Urinary bladder (tissue), 4 donors: ENCODE data around the gene PLXND1. TPM values are rescaled to one million over a fixed set of nuclear protein-coding genes. Genes with fewer than 3 reads are reported as not detected.
"Not testable (repeated sequence)": the region's sequence is repeated elsewhere in the genome, so short reads cannot be mapped to it uniquely, and the experiment has no call there.

Experiments
- DNase-seq: peaks from one replicate; pipeline ENCODE4 v3.0.0-alpha.2; 2015; ENCODE audit errors: extremely low spot score
- H3K27ac ChIP-seq: one replicate; pipeline ENCODE4 v1.5.1; 2013; ENCODE audit warnings: low read depth, mild to moderate bottlenecking, moderate library complexity
- H3K36me3 ChIP-seq: one replicate; pipeline ENCODE4 v1.6.1; 2013; ENCODE audit warnings: mild to moderate bottlenecking, moderate library complexity; ENCODE audit not compliant: insufficient read depth
- H3K4me1 ChIP-seq: one replicate; pipeline ENCODE4 v1.6.1; 2013; ENCODE audit warnings: mild to moderate bottlenecking, moderate library complexity; ENCODE audit not compliant: insufficient read depth
- H3K4me3 ChIP-seq: one replicate; pipeline ENCODE4 v1.5.1; 2013; ENCODE audit warnings: low read depth, low read length
- WGBS: extraction: QIAGEN DNeasy Blood & Tissue Kit; methylation state at CpG from one replicate; pipeline ENCODE4 v1.1.7; 2013; 5-methylcytosine and 5-hydroxymethylcytosine counted together
- polyA plus RNA-seq: library from polyadenylated mRNA; stranded (reverse); fragments of 200-250 nt; gene quantifications from one replicate; pipeline ENCODE4 v1.2.3, GENCODE V29; 2013
- total RNA-seq: library from RNA; depleted of rRNA; stranded (reverse); fragments of >200 nt; gene quantifications from one replicate; pipeline ENCODE4 v1.2.3, GENCODE V29; 2014
- donor health status: healthy with polysubstance abuse.
- donor health status: healthy.

The PLXND1 gene
- total and polyA plus RNA-seq, 2 donors, result 70.3 to 126 TPM

- DNase-seq, result no peak
- whole genome bisulfite sequencing, result 80% methylated on average over 8 of the region's 8 CpGs
These were observed 84.9 kb downstream of the PLXND1 start for GRCh38 chr3:129521611-129522010.

GRCh38 chr3:129520960-129521359 lies 85.5 kb downstream of the PLXND1 start:
- Histone ChIP-seq H3K27ac (no peak overlapping the region), H3K4me1 (no peaks in the 10 kb centered on the region), H3K4me3 (no peak overlapping the region), H3K36me3 (no peaks in the 10 kb centered on the region)
- WGBS, result 77% methylated on average over 4 of the region's 4 CpGs
- no peak for DNase-seq

More at GRCh38 chr3:129521611-129522010, 84.9 kb downstream of the PLXND1 start:
- Histone ChIP-seq H3K36me3 (no peaks in the 10 kb centered on the region), H3K27ac (no peak overlapping the region), H3K4me3 (no peak overlapping the region), H3K4me1 (no peaks in the 10 kb centered on the region)

- no peaks in the 10 kb centered on the region for H3K36me3 ChIP-seq
- no peak for DNase-seq
- WGBS, result 92% methylated on average over 15 of the region's 15 CpGs
These were observed 86.4 kb downstream of the PLXND1 start for GRCh38 chr3:129519896-129520715.

GRCh38 chr3:129519449-129519848 lies 87.0 kb downstream of the PLXND1 start:
- WGBS, result 96% methylated on average over 10 of the region's 10 CpGs
- no peaks in the 10 kb centered on the region for H3K36me3 ChIP-seq
- no peak overlapping the region for H3K27ac ChIP-seq
- no peak overlapping the region for H3K4me3 ChIP-seq
- no peak for DNase-seq
- H3K4me1 ChIP-seq, result no peaks in the 10 kb centered on the region

More at GRCh38 chr3:129519896-129520715, 86.4 kb downstream of the PLXND1 start:
- no peak overlapping the region for H3K27ac ChIP-seq
- H3K4me1 ChIP-seq, result no peaks in the 10 kb centered on the region
- H3K4me3 ChIP-seq, result no peak overlapping the region

DNA sequence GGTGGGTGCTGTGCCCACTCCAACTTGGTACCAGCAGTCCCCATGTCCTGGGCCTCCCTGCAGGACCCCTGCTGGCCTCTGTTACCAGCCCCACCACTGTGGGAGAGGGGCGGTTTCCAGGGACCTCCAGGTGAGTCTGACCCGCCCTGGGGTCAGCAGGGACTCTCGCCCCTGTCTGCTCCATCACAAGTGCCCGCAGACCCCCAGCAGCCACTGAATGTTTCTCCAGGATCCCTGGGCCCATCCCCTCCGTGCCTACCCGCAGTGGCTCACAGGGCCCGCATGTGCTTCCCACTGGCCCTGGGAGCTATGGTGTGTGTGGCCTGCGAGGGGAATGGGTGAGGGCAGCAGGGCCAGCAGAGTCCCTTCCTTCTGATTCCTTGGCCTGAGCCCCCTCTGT lies 87.9 kb downstream of the PLXND1 start:
- no peaks in the 10 kb centered on the region for H3K4me1 ChIP-seq
- H3K27ac ChIP-seq, result no peak overlapping the region
- no peak overlapping the region for H3K4me3 ChIP-seq
- WGBS, result 97% methylated on average over 8 of the region's 8 CpGs
- H3K36me3 ChIP-seq, result no peaks in the 10 kb centered on the region
- DNase-seq, result no peak

DNA sequence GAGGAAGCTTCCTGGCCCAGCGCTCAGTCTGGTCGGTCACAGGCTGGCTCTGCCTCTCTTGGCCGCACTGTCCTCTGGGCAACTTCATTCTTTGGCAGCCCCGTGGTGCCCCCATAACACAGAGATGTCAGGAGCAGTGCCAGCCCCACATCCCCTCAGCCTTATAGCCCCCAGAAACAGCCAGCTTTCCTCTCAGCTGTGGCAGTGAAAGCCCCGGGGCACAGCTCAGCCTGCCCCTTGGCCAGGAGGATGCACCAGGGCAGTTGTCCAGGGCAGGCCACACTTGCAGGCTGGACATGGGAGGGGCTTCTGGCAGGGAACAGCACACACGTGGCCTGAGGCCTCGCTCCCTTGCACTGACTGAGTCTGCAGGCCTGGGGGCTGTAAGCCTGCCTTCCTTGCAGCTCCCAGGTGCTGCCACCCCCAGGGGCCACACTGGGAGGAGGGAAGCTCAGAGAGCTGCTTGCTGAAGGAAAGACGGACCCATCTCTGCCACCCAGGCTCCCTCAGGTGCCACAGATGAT lies 88.4 kb downstream of the PLXND1 start:
- no peaks in the 10 kb centered on the region for H3K36me3 ChIP-seq

DNA sequence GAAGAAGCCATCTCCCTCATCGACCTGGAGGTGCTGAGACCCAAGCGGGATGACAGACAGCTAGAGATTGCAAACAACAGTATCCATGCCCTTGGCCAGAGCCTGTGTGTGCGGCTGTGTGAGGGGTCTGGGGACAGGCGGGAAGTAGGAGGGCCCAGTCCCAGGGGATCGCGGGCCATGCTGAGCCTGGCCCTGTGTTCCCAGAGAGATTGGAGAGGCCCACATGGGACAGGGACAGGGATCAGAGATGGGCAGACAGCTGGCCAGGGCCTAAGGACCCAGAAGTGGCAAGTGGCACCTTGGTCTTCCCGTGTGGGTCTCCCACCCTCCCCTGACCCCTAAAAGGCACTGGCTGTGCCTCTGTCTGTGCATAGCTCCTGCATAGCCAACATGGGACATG lies 89.0 kb downstream of the PLXND1 start:
- H3K4me1 ChIP-seq, result no peaks in the 10 kb centered on the region
- no peak overlapping the region for H3K4me3 ChIP-seq
- H3K36me3 ChIP-seq, result no peaks in the 10 kb centered on the region
- WGBS, result 89% methylated on average over 7 of the region's 7 CpGs
- no peak overlapping the region for H3K27ac ChIP-seq
- no peak for DNase-seq

More for the DNA sequence above, 88.4 kb downstream of the PLXND1 start:
- DNase-seq, result no peak
- no peak overlapping the region for H3K27ac ChIP-seq
- WGBS, result 82% methylated on average over 8 of the region's 8 CpGs
- H3K4me3 ChIP-seq, result no peak overlapping the region
- H3K4me1 ChIP-seq, result no peaks in the 10 kb centered on the region

GRCh38 chr3:129515821-129516432 lies 90.5 kb downstream of the PLXND1 start:
- 90% methylated on average over 7 of the region's 7 CpGs for WGBS
- H3K4me1 ChIP-seq, H3K36me3 ChIP-seq, H3K4me3 ChIP-seq, DNase-seq, H3K27ac ChIP-seq: not testable (repeated sequence)

GRCh38 chr3:129515108-129515820 lies 91.2 kb downstream of the PLXND1 start:
- not testable (repeated sequence) for H3K27ac ChIP-seq, H3K36me3 ChIP-seq, H3K4me1 ChIP-seq, H3K4me3 ChIP-seq, DNase-seq
- WGBS, result 88% methylated on average over 21 of the region's 25 CpGs

DNA sequence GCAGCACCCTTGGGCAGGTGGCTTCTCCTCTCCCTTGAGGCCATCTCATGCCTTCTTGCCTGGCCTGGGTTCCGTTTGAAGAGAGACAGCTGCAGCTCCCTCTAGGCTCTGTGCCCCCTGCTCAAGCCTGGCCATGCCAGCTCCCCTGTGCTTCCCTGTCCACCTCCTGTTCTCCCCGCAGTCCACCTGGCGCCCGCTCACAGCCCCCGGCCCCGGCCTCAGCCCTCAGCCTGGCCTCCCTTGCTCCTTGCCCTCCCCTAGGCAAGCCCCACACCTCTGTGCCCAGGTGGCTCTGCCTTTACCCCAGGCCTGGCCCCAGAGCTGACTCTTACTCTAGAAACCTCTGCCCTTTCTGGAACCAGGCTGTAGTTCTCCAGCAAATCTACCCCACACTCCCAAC lies 91.9 kb downstream of the PLXND1 start:
- H3K27ac ChIP-seq, result no peak overlapping the region
- DNase-seq, result no peak
- no peaks in the 10 kb centered on the region for H3K4me1 ChIP-seq
- 93% methylated on average over 6 of the region's 6 CpGs for WGBS
- H3K36me3 ChIP-seq, result no peaks in the 10 kb centered on the region
- no peak overlapping the region for H3K4me3 ChIP-seq

GRCh38 chr3:129514110-129514509 lies 92.4 kb downstream of the PLXND1 start:
- H3K4me1 ChIP-seq, result no peaks in the 10 kb centered on the region
- no peak overlapping the region for H3K4me3 ChIP-seq
- no peak overlapping the region for H3K27ac ChIP-seq
- WGBS, result 95% methylated on average over 10 of the region's 10 CpGs
- no peak for DNase-seq
- no peaks in the 10 kb centered on the region for H3K36me3 ChIP-seq

GRCh38 chr3:129513705-129514104 lies 92.8 kb downstream of the PLXND1 start:
- 89% methylated on average over 8 of the region's 8 CpGs for WGBS
- Histone ChIP-seq H3K27ac (no peak overlapping the region), H3K4me3 (no peak overlapping the region), H3K4me1 (no peaks in the 10 kb centered on the region), H3K36me3 (no peaks in the 10 kb centered on the region)
- DNase-seq, result no peak

GRCh38 chr3:129512595-129512994 lies 93.9 kb downstream of the PLXND1 start:
- H3K27ac ChIP-seq, result no peak overlapping the region
- no peaks in the 10 kb centered on the region for H3K4me1 ChIP-seq
- H3K36me3 ChIP-seq, result no peaks in the 10 kb centered on the region
- no peak overlapping the region for H3K4me3 ChIP-seq
- DNase-seq, result no peak
